GM12875 (cell line): ENCODE data around the gene FGF18.

Experiments used
- H3K4me3 ChIP-seq: one replicate; pipeline ENCODE4 v1.5.1; 2011; ENCODE audit warnings: low read depth, low read length, control low read depth
- TF ChIP-seq, protein P1 (sequence below): IDR thresholded peaks from 2 replicates; pipeline ENCODE4 v1.5.1; 2011; ENCODE audit warnings: low read depth, mild to moderate bottlenecking, control low read depth, inconsistent platforms, low read length, moderate library complexity, borderline replicate concordance; ENCODE audit not compliant: insufficient read depth

The FGF18 gene

DNA sequence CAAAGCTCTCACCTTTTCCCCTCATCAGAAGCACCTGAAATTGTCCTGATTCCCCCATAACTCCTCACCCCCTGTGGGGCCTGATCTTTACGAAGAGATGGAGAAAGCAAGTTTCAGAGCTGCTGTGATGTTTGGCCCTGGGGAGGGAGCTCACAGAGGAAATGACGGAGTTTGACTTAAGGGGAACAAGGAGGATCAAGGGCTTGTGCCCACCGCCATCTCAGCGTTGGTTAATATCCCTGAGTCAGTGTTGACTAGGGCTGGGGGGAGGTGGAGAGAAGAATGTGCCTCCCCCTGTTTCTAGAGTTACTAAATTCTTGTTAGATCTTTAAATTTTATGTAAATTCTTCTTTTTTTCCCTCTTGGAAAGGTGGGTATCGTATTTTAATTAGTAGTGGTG, 27.8 kb downstream of the FGF18 start:
- no peak overlapping the region for H3K4me3 ChIP-seq
- TF ChIP-seq, protein P1, sequence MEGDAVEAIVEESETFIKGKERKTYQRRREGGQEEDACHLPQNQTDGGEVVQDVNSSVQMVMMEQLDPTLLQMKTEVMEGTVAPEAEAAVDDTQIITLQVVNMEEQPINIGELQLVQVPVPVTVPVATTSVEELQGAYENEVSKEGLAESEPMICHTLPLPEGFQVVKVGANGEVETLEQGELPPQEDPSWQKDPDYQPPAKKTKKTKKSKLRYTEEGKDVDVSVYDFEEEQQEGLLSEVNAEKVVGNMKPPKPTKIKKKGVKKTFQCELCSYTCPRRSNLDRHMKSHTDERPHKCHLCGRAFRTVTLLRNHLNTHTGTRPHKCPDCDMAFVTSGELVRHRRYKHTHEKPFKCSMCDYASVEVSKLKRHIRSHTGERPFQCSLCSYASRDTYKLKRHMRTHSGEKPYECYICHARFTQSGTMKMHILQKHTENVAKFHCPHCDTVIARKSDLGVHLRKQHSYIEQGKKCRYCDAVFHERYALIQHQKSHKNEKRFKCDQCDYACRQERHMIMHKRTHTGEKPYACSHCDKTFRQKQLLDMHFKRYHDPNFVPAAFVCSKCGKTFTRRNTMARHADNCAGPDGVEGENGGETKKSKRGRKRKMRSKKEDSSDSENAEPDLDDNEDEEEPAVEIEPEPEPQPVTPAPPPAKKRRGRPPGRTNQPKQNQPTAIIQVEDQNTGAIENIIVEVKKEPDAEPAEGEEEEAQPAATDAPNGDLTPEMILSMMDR, result no peak

DNA sequence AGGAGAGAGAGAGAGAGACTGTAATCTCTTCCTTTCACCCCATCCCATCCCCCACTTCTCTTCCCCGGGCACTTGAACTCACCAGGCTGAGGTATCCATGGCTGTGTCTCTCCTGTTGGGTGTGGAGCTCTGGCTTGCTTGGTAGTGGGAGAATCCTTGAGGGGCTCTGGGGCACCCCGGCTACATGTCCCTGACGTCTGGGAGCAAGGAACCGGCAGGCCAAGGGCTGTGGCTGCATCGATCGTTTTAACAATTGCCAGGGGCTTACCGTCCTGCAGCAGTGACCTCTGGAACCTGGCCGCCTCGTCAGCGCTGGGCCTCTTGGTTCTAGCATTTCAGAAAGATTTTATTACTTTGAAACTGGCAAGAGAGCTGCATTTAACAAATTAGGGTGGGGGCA, 30.0 kb downstream of the FGF18 start:
- no peak overlapping the region for H3K4me3 ChIP-seq
- TF ChIP-seq, protein P1, result no peak

DNA sequence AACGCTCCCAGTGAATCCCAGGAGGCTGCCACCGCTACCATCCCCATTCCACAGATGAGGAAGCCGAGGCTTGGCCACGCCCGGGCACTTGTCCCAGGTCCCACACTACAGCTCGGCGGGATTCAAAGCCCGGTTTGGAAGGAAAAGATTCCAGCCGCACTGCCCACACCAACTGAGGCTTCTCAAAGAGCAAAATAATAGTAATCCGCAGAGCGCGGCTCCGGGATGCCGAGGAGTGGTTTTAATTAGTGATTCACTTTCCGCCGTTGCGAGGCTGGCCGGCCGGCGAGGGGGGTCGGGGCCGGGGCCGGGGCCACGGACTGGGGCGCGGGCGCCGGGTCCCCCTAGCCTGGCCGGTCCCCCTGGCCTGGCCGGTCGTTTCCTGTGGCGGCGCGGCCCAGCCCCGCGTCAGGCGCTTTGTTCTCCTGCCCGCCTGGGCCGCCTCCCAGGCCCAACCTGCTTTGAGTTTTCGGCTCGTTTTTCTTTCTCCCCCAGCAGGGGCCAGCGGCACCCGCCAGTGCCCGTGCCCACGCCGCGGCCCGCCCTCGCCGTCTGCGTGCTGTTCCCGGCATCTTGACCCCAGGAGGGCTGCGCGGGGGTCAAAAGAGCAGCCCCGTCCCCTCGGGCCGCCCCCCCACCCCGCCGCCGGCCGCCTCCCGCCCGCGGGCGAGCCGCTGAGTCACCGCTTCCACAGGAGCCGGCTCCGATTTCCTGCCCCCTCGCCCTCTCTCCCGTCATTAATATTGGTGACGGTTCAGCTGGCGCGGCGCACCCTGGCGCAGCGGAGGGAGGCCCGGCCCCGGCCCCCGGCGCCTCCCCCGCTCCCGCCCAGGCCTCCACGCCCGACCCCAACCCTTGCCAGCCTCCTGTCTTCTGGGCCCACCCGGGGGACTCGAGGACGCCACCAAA, 31.2 kb downstream of the FGF18 start:
- no peak overlapping the region for H3K4me3 ChIP-seq
- TF ChIP-seq, protein P1, result no peak

DNA sequence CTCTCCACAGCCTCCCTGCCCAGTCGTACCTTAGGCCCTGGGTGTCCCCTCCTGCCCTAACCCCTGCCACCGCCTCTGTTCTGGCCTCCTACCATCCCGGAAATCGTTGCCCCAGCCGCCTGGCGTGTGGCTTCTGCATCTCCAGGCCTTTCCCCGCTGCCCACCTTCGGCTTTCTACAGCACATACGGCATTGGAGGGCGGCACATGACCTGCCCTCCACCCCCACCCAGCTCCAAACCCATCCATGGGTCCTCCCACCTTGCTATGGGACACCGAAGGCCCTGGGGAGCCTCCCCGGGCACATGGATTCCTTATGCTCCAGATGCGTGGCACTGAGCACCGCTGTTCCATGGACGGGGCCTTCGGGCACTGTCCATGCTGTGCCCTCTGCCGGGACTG, 32.0 kb downstream of the FGF18 start:
- H3K4me3 ChIP-seq, result no peak overlapping the region
- TF ChIP-seq, protein P1, result no peak

DNA sequence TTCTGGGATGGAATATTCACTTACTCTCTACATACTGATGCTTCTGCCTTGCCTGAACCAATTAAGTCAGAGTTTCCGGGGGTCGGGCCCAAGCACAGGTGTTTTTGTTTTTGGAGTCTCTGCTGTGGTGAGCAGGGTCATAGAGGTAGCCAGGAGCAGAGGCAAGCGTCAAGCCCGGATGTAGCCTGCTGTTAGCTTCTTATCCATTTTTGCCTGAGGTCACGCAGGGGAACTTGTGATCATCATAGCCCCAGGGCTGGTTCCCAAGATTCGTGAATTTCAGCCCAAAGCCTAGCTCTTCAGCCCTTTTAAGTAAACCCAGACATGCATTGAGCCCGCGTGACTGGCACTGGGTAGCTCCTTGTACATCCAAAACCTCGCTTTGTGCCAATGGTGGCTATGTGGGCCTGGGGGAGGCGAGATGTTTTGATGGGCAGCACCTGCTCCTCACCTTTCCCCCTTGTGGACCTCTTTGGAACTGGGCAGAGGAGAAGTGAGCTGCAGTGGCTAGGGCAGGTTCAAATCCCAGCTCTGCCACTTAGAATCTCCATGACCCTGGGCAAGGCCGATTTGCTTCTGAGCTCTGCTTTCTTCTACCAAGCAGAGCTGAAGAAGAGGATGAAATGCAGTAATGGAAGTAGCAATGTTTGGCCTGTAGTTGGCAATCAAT, 33.7 kb downstream of the FGF18 start:
- TF ChIP-seq, protein P1, result no peak
- H3K4me3 ChIP-seq, result no peak overlapping the region

DNA sequence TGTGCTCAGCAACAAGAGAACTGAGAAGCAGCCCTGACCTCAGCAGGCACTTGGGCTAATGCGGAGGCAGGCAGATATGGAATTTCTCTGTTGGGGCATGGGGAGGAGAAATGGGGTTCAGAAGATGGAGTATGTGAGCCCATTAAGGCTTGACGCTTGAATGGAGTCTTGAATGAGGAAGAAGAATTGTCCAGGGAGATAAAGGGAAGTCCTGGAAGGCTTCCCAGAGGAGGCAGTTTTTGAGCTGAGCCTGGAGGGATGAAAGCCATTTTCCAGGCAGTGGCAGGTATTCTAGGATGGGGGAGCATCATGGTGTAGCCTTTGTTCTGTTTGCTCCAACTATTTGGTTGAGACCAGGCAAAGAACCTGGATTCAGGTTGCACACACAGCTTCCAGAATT, 34.5 kb downstream of the FGF18 start:
- no peak overlapping the region for H3K4me3 ChIP-seq
- TF ChIP-seq, protein P1, result no peak

DNA sequence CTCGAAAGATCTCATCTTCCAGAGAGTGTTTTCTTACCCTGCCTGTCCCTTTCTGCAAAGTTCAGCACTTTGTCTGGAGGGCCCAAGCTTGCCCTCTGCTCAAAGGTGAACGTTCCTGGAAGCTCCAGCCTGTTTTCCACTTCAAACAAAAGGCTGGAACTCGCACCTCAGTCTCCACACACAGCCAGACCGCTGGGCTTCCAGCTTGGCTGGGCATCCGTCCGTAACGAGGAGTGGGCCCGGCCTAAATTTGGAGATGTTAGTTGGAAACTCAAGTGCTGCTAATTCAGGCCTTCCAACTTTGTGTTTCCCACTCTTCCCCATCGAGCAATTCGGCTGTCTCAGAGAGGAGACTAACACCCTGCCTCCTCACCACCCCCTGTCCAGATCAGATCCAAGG, 35.1 kb downstream of the FGF18 start:
- no peak overlapping the region for H3K4me3 ChIP-seq
- TF ChIP-seq, protein P1, result no peak
